ENCODE measurements around the gene GRHL1. TPM values are rescaled to one million over a fixed set of nuclear protein-coding genes. Genes with fewer than 3 reads are reported as not detected.

The GRHL1 gene
- total and polyA plus RNA-seq, 2 of the 4 experiments (the other 2 are of a cell fraction), result 0.18 to 0.21 TPM

GRCh38 chr2:10035053-10035422 is 83.5 kb downstream of the GRHL1 start:
- intact Hi-C loops (cut with micrococcal nuclease), result no loop called here
- DNase-seq, result no peak
- H3K9me1 ChIP-seq (ENCODE audit: insufficient read depth, low read length), result peaks cover 7% of the 10 kb centered on the region; the same call in 1 of the 2 replicates
- peaks cover 9% of the 10 kb centered on the region; the same call in 1 of the 2 replicates for H3K4me1 ChIP-seq (ENCODE audit: control insufficient read depth, insufficient read depth, low read length)
- no peak overlapping the region for H3K9ac ChIP-seq (ENCODE audit: low read depth, low read length)
- H3K4me3 ChIP-seq (ENCODE audit: insufficient read depth, low read depth, low read length), result no peak overlapping the region
- no peak overlapping the region for H4K8ac ChIP-seq (ENCODE audit: low read depth in 2 of 2, low read length in 2 of 2)
- no peak overlapping the region for H3K56ac ChIP-seq (ENCODE audit: extremely low read depth, insufficient read depth, low read length)
- H2BK120ac ChIP-seq (ENCODE audit: low read depth, low read length), result no peak overlapping the region
- H3K14ac ChIP-seq (replicated peaks; ENCODE audit: low read depth, low read length), result no peak overlapping the region
- WGBS, 2 experiments (ENCODE audit: extremely low coverage in 2 of 2, insufficient read length in 1 of 2), result no CpG with 5 or more reads among the region's 3 CpGs
- no peak overlapping the region for H3K18ac ChIP-seq (ENCODE audit: low read depth, low read length)
- no peak overlapping the region for H2AFZ ChIP-seq (replicated peaks; ENCODE audit: low read length, poor library complexity)
- H3K4me2 ChIP-seq (ENCODE audit: low read depth, low read length), result no peak overlapping the region
- H4K91ac ChIP-seq (ENCODE audit: insufficient read depth, low read depth, low read length), result no peak overlapping the region
- no peak overlapping the region for H2BK20ac ChIP-seq (ENCODE audit: low read depth, low read length)
- H2AK5ac ChIP-seq (ENCODE audit: low read depth, low read length), result no peak overlapping the region
- H2AK9ac ChIP-seq (replicated peaks; ENCODE audit: low read depth, low read length, poor library complexity), result no peak overlapping the region
- in situ Hi-C loops (cut with MboI; ENCODE audit: low sequenced_read_pairs), result no loop called here
- H3K23ac ChIP-seq (ENCODE audit: low read depth, low read length), result no peak overlapping the region
- H2BK5ac ChIP-seq (ENCODE audit: low read depth, low read length, poor library complexity, severe bottlenecking), result no peak overlapping the region
- no peaks in the 10 kb centered on the region for H4K20me1 ChIP-seq (ENCODE audit: insufficient read depth, low read length)
- H3K79me1 ChIP-seq (ENCODE audit: low read depth in 1 of 2, low read length in 2 of 2), result no peaks in the 10 kb centered on the region
- no peak overlapping the region for H3K4ac ChIP-seq (ENCODE audit: low read depth, low read length)
- no peaks in the 10 kb centered on the region for H3K27me3 ChIP-seq (ENCODE audit: control insufficient read depth, insufficient read depth, low read length)
- dilution Hi-C loops (cut with HindIII; ENCODE audit: low sequenced_read_pairs, unreplicated experiment), result no loop called here
- no peak for ATAC-seq (ENCODE audit: low read depth)
- POLR2A ChIA-PET (ENCODE audit: unreplicated experiment), result no interaction called here
- H2BK15ac ChIP-seq (ENCODE audit: low read depth, low read length), result no peak overlapping the region
- TF ChIP-seq CEBPB (IDR thresholded peaks at IDR 0.05; ENCODE audit: low read depth, low read length) (no peak), CHD1 (IDR thresholded peaks at IDR 0.05; ENCODE audit: low read depth, low read length) (no peak), FOS (IDR thresholded peaks at IDR 0.05; ENCODE audit: low read depth, low read length) (no peak), RAD21 (IDR thresholded peaks at IDR 0.05; ENCODE audit: low read length) (no peak), NFE2L2 (IDR thresholded peaks at IDR 0.05; ENCODE audit: low read depth, low read length) (no peak), RFX5 (IDR thresholded peaks at IDR 0.05; ENCODE audit: low read depth, low read length) (no peak), MAZ (IDR thresholded peaks at IDR 0.05; ENCODE audit: borderline replicate concordance, low read depth, low read length) (no peak), SMC3 (IDR thresholded peaks at IDR 0.05; ENCODE audit: low read depth, low read length) (no peak), BHLHE40 (IDR thresholded peaks at IDR 0.05; ENCODE audit: low read depth, low read length) (no peak), RCOR1 (IDR thresholded peaks at IDR 0.05; ENCODE audit: insufficient replicate concordance, low read length) (no peak), MXI1 (IDR thresholded peaks at IDR 0.05; ENCODE audit: borderline replicate concordance, low read depth, low read length) (no peak), MAFK (IDR thresholded peaks at IDR 0.05; ENCODE audit: low read depth, low read length) (no peak), USF2 (IDR thresholded peaks at IDR 0.05; ENCODE audit: low read depth, low read length) (no peak)
- TF ChIP-seq, protein P1, sequence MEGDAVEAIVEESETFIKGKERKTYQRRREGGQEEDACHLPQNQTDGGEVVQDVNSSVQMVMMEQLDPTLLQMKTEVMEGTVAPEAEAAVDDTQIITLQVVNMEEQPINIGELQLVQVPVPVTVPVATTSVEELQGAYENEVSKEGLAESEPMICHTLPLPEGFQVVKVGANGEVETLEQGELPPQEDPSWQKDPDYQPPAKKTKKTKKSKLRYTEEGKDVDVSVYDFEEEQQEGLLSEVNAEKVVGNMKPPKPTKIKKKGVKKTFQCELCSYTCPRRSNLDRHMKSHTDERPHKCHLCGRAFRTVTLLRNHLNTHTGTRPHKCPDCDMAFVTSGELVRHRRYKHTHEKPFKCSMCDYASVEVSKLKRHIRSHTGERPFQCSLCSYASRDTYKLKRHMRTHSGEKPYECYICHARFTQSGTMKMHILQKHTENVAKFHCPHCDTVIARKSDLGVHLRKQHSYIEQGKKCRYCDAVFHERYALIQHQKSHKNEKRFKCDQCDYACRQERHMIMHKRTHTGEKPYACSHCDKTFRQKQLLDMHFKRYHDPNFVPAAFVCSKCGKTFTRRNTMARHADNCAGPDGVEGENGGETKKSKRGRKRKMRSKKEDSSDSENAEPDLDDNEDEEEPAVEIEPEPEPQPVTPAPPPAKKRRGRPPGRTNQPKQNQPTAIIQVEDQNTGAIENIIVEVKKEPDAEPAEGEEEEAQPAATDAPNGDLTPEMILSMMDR (conservative IDR thresholded peaks at IDR 0.05; ENCODE audit: low read depth, low read length), result no peak
- no peak overlapping the region for H4K5ac ChIP-seq (ENCODE audit: low read depth, low read length)
- H3K9me3 ChIP-seq (ENCODE audit: control insufficient read depth, insufficient read depth, low read length), result no peaks in the 10 kb centered on the region
- BruUV-seq (replicated peaks), result no TSS peak
- H3K27ac ChIP-seq (ENCODE audit: insufficient read depth, low read length), result no peak overlapping the region
- CTCF ChIA-PET, result interaction anchor here (1.2 kb wide), 1 partner anchor 51 kb away, joined by 5 read pairs; no protein-coding TSS in a partner anchor
- no peaks in the 10 kb centered on the region for H3K36me3 ChIP-seq (ENCODE audit: control insufficient read depth, insufficient read depth, low read length)

All from IMR-90 (cell line).